PFSK-1 (cell line): ENCODE results near the gene COPS8.

Source experiments
- POLR2AphosphoS5 ChIP-seq: IDR thresholded peaks from 2 replicates; pipeline ENCODE4 v1.6.1; 2012; ENCODE audit warnings: low read depth, mild to moderate bottlenecking, control low read depth, low read length, moderate library complexity
- REST ChIP-seq, 2 experiments: IDR thresholded peaks; 2 replicates each; pipeline versions ENCODE4 v1.6.1 to v1.8.0; 2011 to 2012; ENCODE audit warnings: low read depth in 2 of 2, low read length in 2 of 2, control low read depth in 1 of 2, inconsistent platforms in 1 of 2, mild to moderate bottlenecking in 1 of 2, moderate library complexity in 1 of 2; ENCODE audit not compliant: insufficient read depth in 1 of 2
- TAF1 ChIP-seq: IDR thresholded peaks from 2 replicates; pipeline ENCODE4 v1.6.1; 2012; ENCODE audit warnings: low read length, control low read depth, borderline replicate concordance; ENCODE audit not compliant: insufficient read depth

- TF ChIP-seq TAF1 (no peak), REST (IDR thresholded peaks at IDR 0.05; ENCODE audit: insufficient read depth in 1 of 2, low read depth in 2 of 2, low read length in 2 of 2) (no peak), POLR2AphosphoS5 (no peak)
Measured at GRCh38 chr2:237118025-237118424, 32.3 kb downstream of the COPS8 start.
